T-helper 1 cell treated with Interleukin-12 subunit alpha and Interleukin-12 subunit beta and Interleukin-4 antibody, amounts not matched to agents 30 ng/mL and 1 ng/mL, for 36 hours (primary cell): ENCODE results near the gene IL11. TPM values are rescaled to one million over a fixed set of nuclear protein-coding genes. Genes with fewer than 3 reads are reported as not detected.
"Not testable (repeated sequence)": the region's sequence is repeated elsewhere in the genome, so short reads cannot be mapped to it uniquely, and the experiment has no call there.

Source experiments
- intact Hi-C: fragments of 100-400 bp; cut with micrococcal nuclease; formaldehyde crosslinking; loops from one replicate; pipeline ENCODE4 v1.15.1; 2024
- total RNA-seq: library from RNA; stranded (reverse); gene quantifications from 2 replicates; pipeline ENCODE4 v1.2.3, GENCODE V29; 2022

IL11 gene
- 0.51 and 0.74 TPM in 2 replicates for total RNA-seq

DNA sequence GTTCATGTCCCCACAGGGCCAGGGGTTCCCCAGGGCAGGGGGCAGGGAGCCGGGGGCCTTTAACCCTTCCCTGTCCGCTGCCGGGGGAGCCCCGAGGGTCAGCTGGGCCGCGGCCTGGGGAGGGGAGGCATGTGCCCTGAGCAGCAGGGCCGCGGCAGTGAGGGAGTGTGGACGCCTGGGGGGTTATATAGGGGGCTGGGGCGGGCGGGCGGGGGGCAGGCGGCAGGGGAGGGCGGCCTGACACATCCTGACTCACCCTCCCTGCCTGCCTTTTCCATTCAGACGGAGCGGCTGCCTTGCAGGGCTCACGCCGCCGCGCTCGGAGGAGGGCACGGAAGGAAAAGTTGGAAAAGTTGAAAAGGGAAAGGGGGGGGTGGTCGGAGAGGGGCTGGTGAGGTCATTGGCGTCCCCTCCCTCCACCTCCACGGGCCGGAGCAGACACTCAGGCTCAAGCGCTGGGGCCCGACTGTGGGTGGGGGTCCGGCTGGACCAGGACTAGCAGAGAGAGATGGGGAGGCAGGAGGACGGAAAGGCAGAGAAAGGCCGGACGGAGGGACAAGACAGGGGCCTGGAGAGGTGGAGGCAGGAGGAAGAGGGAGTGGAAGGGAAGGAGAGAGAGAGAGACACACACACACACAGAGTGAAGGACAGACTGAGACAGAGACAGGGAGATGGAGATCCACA lies at the start of gene IL11:
TSS of gene IL11 (minus strand) at position 159 of the 684 bp plus-strand sequence. CDS start at position 6, 153 bp downstream.
- intact Hi-C loops: no loop called here

DNA sequence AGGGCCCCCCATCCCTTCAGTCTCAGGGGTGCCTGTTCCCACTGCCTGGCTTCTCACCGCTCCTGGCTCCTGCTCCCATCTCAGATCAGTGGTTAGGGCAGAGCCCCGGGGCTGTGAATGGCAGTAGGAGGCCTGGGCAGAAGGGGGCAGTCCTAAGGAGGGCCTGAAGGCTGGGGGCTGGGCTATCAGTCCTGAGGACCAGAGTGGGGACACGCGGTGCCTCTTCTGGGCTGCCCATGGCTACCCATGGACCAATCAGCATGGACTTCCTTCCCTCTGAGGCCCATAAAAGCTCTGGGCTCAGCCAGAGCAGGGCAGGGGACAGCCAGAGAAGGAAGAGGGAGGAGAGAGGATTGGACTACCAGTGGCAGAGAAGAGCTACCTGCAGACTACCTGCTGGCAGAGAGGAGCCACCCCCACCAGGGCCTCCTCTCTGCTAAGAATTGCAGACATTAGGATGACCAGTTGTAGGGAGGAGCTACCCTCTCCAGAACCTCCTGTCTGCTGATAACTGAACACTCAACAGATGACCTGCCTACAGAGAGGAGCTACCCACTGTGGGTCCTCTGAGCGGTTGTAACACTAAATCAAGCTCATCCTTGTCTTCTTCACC lies 49.5 kb upstream of the IL11 start:
- intact Hi-C loops: no loop called here

DNA sequence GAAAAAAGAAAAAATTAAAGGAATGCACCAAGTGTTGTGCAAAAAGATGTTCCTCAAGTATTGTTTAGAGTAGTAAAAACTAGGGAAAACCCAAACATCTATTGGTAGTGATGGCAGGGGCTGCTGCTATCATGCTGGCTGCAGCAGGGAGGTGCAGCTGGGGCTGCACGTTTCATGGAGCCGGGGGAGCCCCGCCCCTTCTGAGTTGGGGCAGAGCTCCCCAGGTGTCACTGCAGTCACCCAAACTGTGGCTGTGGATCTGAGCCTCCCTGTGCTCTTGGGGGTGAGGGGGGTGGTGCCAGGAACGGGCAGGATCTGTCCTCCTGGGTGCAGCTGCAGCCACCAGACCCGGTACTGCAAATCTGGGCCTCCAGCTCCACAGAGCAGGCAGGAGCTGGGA lies 48.8 kb upstream of the IL11 start:
- intact Hi-C loops: no loop called here

DNA sequence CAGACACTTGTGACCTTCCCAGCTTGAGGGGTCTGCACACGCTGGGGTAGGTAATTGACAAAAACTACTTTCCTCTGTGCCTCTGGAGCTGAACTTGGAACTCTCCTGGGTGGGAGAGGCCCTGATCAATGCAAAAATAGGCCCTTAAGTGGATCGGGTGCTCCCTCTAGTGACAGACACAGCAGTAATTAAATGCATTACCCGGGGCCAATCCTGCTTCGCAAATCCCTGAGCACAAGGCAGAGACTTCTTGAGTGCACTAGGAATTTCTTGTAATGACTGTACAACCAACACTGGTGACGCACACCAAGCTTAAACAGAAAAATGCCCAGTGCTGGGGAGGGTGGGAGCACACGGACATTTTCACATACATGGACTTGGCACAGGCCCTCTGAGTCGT lies 47.9 kb upstream of the IL11 start:
- intact Hi-C loops: loop anchor here (1.0 kb wide), 5 partner anchors 117 to 330 kb away; no protein-coding TSS in a partner anchor

DNA sequence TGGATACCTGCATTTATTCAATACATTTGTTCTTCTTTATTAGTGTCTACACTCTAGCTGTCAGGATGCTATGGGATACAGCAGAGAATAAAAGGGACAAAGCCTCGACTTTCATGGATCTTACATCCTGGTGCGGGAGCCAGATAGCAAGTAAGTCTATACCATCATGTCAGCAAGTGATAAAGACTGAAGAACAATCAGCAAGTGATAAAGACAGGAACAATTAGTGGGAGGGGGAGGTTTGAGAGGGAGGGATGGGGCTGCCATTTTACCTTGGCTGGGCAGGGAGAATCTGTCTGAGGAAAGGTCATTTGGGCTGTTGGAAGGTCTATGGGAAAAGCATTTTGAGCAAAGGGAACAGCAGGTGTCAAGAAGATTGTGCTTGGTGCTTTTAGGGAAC lies 39.9 kb upstream of the IL11 start:
- intact Hi-C loops: no loop called here

DNA sequence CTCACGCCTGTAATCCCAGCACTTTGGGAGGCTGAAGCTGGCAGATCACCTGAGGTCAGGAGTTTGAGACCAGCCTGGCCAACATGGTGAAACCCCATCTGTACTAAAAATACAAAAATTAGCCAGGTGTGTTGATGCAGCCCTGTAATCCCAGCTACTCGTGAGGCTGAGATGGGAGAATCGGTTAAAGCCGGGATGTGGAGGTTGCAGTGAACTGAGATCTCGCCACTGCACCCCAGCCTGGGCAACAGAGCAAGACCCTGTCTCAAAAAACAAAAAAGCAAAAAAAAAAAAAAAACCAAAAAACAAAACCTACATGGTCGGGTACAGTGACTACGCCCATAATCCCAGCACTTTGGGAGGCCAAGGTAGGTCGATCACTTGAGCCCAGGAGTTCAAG lies 38.9 kb upstream of the IL11 start:
- intact Hi-C loops: not testable (repeated sequence)

DNA sequence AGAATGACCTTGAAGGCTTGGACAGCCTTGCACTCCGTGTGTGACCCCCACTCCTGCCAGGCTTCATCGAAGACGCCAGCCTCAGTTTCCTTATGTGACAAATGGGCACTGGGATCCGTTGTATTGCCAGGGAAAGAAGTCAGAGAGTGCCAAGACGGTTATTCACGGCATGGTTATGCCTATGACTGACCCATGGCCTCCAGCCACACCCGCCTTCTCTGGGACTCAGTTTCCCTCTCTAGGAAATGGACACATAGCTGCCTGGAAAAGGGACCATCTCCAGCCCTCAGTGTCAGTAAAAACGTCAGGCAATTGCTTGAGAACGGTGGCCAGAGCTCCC lies 38.2 kb upstream of the IL11 start:
- intact Hi-C loops: loop anchor here (1.0 kb wide), 14 partner anchors 23 to 1271 kb away; partner anchors contain the start of genes CNOT3, COX6B2, HSPBP1 and ISOC2

DNA sequence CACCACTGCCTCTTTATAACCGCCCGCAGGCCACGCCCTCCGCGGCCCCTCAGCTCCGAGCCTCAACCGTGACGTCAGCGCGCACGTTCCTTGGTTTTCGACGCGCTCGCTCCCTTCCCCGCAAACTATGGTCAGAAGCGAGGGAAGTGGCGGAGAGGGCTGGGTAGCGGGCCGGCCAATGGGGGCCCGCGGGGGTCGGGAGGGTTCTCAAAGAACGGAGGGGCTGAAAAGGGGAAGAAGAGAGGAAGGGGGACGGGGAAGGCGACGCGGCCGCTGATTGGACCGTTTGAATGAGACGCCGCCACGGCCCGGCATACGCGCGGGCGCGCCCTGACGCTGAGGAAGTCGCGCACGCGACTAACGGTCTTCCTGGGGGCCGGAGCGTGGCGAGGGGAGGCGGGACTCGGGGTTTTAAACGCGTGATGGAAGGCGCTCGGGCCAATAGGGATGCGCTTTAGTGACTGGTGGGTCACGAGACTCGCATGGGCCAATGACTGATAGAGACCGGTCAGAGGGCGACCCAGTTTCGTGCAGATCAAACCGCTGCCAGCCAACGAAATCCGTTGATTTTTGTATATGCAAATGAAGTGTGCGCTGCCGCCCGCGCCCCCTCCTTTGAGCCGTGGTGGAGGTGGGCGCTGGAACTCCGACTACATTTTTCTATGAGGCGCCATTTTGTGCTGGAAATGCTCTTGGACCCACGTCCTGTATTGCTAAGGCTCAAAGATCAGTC lies 37.7 kb upstream of the IL11 start:
- intact Hi-C loops: loop anchor here (1.0 kb wide), 16 partner anchors 10 to 1271 kb away; partner anchors contain the start of genes CNOT3, COX6B2, FIZ1 and HSPBP1

DNA sequence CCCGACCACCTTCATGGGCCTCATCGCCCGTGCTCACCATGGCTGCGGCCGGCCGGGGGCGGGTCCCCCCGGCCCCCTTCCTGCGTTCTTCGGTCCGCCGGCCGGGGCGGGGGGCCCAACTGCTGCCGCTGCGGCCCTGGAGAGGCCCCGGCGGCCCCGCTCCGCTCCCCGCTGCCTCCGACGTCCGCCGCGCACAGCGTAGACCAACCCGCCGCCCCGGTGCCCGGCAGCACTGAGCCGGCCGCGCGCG lies 37.2 kb upstream of the IL11 start, which contains the start of gene UBE2S:
TSS of gene UBE2S (minus strand) at position 239 of the 250 bp plus-strand sequence. CDS start at position 40, 199 bp downstream.
- intact Hi-C loops: loop anchor here (1.0 kb wide), 2 partner anchors 9 to 192 kb away; partner anchors contain the start of gene FIZ1

DNA sequence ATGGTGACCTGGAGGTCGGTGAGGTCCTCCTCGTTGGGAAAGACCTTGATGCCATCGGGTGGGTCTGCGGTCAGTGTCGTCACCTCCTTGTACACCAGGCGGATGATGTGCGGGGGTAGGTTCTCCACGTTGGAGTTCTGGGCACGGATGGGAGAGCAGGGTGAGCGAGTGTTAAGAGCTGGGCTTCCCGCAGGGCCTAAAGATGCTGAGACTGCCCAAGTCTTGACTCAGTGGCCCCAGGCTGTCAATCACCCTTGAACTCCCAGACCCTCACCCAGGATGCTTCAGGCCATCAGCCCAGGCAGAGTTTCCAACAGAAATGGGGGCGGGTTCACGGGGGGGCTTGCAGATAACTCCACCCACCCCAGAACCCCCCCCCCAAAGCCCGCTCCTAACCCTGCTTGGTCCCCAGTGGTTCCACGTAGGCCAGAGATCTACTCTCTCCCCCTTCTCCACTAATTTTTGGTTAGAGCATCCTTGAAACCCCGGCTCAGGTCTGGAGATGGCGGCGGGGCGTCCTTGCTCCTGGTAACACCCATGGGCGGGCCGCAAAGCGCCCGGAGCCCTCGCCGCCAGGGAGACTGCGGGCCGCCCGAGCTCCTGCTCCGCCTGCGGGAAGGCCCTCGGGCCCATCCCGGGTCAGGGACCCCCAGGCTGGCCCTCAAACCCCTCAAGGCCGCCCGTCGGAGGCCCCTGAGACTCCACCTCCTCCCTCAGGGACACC lies 36.7 kb upstream of the IL11 start:
- intact Hi-C loops: loop anchor here (1.0 kb wide), 2 partner anchors 9 to 192 kb away; partner anchors contain the start of gene FIZ1

DNA sequence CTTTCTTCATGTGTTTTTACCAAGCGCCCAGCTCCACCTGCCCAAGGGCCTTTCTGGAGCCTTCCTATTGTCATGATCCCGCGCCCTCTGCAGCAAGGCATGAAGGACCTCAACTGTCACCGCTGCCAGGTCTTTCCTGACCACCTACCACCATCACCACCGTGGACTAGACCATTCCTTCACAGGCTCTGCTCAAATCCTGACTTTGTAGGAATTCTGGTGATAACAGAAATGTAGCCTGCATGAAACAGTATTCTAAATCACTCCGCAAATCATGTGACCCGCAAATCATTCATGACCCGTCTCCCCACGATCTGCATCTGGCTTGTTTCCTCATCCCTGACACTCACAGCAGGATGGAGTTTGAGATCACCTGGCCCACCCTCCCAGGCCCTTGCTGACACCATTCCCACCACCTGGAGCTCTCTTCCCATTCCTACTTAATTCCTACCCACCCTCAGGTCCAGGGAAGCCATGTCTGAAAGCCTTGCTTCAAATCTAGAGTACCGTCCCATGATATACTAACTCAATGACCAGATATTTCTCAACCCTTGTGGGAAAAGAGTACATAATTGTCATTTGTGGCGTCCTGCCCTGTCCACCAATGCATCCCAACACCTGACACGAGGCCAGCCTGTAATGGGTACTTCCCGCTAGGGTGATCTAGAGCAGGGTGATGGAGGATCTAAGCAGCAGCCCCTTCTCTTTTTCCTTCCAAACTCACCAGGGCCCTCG lies 36.0 kb upstream of the IL11 start:
- intact Hi-C loops: no loop called here

DNA sequence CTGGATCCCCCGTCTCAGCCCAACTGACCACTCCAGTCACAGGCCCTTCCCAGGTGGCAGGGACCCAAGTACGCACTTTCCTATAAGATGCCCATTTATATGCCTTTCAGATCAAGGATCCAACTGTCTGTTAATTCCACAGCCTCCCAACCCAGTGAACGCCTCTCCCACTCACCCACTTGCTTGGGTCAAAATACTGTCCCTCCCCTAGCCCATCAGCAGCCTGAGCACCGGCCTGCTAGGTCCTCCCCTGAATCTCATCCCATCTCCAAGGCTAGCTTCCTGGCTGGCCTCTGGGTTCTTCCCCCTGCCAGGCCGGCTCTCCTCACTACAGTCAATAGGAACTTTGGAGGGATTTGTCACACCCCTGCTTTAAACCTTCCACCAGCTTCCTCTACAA lies 35.4 kb upstream of the IL11 start:
- intact Hi-C loops: no loop called here

DNA sequence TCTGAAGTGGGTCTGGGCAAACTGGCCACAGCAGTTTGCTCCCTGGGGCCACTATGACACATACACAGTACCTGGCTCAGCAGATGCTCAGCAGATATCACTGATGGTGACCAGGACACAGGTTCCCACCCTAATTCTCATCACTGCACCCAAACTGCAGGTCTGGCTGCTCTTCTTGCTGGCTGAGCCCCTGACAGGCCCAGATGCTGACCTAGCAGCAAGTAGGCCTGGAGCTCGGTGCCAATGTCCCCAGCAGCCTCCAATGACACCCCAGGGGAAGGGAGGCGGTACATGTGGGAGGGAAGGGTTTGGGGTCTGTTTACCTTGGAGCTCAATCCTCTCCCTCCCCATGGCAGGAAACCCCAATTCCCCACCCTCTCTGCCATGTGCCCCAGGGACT lies 32.2 kb upstream of the IL11 start:
- intact Hi-C loops: no loop called here

DNA sequence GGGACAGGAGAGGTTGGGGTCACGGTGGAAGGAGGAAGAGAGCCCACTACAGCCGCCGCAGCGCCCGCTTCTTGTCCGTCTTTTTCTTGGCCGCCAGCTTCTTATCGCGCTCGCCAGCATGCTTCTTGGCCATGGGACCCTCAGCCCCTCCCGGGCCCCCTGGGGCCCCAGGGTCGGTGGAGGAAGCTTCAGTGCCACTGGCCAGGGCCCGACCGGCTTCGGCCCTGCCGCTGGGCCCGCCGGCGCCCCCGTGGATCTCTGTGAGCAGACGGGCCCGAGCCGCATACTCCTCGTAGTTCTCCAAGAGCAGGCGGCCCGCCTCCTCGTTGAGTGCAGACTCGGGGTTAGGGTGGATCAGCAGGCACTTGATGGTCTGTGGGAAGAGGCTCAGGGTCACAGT lies 31.1 kb upstream of the IL11 start:
- intact Hi-C loops: not testable (repeated sequence)

DNA sequence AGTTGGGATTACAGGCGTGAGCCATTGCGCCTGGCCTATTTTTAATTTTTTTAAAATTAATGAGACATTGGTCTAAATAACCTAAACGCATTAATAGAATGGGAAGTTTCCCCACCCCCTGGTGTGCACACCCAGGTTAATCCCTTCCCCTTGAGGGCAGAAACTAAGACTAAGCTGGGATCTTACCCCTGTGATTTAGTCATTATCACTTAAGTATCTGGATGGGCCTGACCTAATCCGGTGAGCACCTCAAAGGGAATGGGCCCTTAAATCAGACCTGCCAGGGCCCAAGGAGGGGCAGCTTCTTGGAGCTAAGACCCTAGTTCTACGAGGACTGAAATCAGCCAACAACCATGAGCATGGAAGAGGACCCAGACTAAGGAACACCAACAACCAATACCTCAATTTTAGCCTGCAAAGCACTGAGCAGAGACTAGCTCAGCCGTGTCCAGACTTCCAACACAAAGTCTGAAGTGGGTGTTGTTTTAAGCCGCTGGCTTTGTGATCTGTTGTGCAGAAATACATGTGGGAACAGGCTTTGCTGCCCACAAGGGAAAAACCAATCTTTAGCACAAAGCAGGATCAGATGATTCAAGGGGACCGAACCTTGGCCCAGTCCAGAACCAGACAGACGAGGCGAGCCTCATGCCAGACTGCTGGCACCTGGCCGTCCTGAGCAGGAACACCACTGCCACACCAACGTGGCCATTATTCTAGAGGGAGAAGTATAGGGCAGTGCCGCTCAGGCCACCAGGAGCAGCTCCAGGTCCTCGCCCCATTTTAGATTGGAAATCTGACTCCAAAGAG lies 30.2 kb upstream of the IL11 start:
- intact Hi-C loops: no loop called here

DNA sequence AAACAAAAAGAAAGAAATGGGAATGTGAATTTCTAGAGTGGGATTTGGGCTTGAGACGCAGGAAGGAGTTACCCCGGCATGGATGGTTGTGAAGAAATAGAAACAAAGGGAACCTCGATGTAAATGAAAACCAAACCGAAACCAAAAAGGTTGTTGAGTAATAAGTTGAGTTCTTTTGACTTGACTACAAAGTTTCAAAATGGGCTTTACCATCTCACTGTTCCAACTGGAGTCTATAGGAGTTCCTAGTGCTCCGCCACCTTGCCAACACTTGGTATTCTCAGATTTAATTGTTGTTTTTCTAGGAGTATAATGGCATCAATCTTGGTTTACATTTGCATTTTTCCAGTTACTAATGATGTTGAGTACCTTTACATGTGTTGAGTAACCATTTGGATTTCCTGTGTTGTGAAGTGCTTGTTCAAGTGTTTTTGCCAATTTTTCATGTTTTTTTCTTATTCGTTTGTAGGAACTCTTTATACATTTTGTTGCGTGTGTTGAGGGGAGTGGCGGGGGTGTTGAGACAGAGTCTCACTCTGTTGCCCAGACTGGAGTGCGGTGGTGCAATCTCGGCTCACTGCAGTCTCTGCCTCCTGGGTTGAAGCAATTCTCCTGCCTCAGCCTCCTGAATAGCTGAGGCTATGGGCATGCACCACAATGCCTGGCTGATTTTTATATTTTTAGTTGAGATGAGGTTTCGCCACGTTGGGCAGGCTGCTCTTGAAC lies 28.1 kb upstream of the IL11 start:
- intact Hi-C loops: loop anchor here (1.0 kb wide), 1 partner anchor 9 kb away; the partner anchor contains the start of gene UBE2S

DNA sequence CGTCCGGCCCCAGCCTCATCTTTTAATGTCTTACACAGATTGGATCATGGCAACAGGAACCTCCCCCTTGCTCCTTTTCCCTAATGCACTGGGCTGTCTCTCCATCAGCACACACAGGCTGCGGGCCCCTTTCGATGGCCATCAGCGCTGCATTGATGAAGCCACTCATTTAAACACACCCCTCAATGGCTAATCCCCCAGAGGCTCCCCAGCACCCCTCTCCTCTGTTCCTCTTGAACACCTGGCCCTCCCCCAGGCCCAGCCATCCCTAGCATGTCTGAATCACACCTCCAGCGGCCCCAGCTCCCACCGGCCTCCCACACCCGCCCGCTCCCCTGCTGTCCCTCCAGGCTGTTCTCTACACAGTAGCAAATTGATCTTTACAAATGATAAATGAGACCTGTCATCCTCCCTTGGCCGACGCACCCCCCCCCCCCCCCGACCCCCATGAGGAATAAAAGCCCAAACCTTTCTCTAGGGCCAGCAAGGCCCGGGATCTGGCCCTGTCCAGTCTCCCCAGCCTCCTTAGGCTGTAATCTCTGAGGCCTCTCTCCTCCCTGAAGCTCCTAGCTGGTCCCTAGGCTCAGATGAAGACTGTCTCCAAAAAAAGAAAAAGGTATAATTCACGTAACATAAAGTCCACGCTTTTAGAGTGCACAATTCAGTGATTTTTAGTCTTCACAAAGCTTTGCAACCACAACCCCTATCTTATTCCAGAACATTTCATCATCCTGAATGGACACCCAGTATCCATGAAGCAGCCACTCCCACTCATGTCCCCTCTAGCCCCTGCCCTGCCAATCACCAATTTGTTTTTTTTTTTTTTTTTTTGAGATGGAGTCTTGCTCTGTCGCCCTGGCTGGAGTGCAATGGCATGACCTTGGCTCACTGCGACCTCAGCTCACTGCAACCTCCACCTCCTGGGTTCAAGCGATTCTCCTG lies 22.8 kb upstream of the IL11 start:
- intact Hi-C loops: no loop called here
